LHCN-M2 (cell line): ENCODE measurements around the gene SP140. TPM values are rescaled to one million over a fixed set of nuclear protein-coding genes. Genes with fewer than 3 reads are reported as not detected.
"Not testable (repeated sequence)": the region's sequence is repeated elsewhere in the genome, so short reads cannot be mapped to it uniquely, and the experiment has no call there.

Source experiments
- DNase-seq: peaks from one replicate; pipeline ENCODE4 v3.0.0-alpha.2; 2012; ENCODE audit warnings: low read depth
- total RNA-seq: library from RNA; depleted of rRNA; stranded (reverse); fragments of >200 nt; gene quantifications from 2 replicates; pipeline ENCODE4 v1.2.3, GENCODE V29; 2014

SP140 gene
- total RNA-seq, 1 experiment from 2014 or later, result 0.34 TPM

DNA sequence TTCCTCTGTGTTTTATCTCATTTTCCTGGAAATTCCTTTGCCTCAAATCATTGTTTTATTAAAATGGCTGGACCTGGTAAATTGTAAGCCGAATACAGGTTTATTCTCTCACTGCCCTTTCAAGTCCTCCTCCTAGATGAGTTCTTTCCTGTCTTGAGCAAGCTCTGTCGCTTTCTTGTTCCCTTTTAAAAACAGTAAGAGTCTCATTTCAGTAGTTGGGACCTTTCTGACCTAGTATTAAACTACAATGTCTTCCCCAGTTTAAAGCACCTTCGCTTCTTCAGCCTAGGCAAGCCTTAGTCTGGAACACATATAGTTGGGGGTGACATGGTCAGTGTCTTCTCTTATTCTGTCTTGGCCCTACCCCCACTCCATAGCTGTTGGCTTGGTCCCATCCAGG is 60.5 kb downstream of the SP140 start:
- no peak for DNase-seq

DNA sequence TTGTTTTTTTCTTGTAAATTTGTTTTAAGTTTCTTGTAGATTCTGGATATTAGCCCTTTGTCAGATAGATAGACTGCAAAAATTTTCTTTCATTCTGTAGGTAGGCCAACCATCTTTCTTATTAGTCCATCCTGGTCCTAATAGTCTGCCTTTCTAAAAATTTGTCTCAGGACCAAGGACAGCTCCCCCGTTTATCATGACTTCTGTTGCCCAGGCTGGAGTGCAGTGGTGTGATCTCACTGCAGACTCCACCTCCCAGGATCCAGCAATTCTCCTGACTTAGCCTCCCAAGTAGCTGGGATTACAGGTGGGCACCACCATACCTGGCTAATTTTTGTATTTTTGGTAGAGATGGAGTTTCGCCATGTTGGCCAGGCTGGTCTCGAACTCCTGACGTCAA is 63.8 kb downstream of the SP140 start:
- DNase-seq, result peak; percentile 30

DNA sequence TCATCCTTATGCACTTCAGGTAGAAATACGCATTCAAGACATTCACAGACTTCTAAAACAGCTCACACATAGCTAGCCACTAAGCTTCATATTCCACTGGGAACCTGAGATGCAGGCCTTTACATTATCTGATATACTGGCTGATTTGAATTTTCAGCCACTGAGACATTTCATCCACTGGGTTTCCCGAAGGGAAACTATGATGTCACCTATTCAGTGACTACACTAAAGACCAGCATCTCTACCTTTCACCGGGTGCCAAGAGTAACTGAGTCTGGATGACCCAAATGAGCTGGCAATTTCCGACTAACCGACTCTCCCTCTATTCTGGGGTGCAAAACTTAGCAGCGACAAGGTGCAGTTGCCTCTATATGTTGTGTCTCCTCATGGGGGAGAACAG is 69.7 kb downstream of the SP140 start:
- DNase-seq, result no peak

DNA sequence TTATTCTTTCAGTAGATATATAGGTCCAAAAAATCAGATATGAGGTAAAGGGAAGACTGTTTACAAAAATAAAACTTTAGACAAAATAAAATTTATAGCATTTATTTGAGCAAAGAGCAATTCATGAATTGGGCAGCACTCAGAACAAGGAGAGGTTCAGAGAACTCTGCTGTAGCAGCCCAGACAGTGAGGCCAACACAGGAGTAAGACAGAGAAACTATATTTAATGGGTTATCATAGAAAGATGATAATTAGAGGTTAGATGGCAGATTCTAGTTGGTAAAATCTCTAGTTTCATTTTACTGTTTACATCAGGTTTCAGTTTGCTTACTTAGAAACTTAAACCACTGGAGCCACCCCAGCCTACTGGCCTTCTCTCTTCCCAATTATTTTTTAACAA is 71.4 kb downstream of the SP140 start:
- no peak for DNase-seq

DNA sequence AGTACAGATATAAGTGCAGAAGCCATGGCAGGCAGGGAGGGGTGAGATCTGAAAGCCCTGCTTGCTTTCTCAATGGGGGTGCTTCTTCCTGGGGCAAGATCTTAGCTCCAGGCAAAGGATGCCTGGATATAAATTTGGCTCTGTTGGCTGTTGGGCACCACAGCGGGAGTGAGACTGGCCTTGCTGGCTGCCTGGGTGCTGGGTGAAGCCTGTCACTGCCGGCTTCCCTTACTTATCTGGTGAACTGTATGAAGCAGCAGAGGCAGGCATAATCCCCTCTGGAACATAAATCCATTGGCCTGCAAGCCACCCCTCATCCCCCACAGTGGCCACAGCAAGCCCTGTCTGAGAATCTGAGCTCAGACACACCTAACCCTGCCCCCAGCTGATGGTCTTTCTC is 74.1 kb downstream of the SP140 start:
- DNase-seq, result no peak

DNA sequence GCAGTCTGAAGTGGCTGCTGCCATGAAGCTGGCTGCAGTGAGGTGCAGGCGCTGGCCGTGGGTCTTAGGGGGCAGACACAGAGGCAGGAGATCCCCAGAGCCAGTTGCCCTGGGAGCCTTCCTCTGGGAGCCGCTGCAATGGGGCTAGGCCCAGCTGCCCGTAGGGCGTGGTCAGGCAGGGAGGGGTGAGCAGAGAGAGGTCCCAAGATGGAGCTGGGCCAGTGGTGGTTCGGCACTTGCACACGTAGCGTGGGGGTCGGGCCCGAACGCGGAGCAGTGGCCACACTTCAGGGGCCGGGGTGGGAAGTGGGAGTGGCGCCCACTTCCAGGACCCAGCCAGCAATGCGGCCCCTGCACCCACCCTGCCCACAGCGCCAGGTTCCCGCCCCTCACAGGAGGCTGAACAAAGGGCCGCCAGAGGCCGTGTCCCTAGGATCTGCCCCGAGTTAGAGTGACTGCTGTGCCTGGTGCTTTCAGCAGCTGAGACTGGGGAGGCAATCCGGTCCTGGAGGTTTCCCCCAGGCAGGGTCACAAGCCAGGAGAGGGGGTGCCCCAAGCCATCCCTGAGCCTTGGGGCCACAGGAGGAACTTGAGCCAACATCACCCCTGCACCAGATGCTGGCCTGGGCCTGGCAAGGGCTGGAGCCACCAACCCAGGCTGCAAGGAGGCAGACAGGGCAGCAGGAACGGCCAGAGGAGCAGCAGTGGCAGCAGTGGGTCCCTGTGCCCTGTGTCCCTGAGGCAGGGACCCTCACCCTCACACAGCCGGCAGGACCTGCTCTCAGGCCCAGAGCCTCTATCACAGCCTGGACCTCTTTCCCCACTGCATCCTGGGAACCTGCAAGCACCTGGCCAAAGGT is 80.1 kb downstream of the SP140 start:
- no peak for DNase-seq

DNA sequence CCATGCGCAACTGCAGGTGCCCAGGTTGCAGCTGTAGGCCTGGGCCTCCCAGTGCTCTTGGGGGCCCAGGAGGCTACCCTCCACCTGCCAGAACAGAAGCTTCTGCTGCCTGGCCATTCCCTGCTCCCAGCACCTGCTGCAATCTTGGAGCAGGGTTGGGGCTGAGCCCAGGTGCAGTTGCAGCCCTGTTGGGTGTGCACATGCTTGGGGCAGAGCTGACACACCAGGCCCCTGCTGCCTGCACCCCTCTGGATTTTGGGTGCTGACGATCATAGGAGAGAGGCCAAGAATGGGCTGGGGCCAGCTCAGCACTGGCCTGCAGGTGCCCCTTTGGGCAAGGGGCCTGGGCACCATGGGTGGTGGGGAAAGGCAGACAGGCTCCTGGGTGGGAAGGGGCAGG is 80.9 kb downstream of the SP140 start:
- no peak for DNase-seq

DNA sequence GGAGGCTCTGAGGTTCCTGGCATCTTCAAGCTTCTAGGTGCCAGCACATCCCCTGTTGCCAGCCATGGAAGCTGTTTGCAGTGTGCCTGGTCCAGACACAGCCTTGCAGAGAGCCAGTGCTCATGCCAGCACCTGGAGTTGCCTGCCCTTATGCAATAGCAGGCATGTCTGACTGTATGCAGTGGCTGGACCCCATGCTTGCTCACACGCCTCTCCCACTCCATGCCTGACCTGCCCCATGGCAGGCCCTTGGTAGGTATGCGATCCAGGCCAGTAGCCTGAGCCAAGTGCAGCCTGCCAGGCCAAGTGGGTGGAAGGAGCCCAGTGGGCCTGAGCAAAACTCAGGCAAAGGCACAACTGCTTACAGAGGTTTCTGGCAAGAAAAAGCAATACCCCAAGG is 81.9 kb downstream of the SP140 start:
- no peak for DNase-seq

DNA sequence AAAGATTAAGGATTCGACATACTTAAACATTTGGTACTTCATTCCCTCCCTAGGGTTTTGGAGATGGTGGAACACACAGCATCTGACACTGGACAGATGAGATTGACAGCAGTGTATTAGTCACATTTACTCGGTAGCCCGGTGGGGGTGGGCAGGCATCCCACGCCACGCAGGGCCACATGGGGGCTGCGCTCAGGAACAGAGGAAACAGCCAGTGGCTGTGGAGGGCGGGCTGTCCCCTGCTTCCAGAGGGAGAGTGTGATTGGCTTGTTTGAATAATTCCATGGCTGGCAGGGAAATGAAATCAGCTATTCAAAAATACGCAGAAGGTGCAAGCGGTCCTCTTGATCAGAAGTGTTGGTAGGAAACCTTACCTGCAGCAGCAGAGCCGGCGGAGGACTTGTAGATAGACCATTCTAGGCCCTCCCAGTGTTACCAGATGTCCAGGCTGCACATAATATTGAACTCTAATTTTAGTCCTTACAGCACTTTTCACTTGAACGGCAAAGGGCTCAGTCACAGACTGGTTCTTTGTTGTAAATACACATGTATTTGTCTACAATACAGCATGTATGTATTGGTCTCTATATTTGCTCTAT is 83.0 kb downstream of the SP140 start:
- no peak for DNase-seq

DNA sequence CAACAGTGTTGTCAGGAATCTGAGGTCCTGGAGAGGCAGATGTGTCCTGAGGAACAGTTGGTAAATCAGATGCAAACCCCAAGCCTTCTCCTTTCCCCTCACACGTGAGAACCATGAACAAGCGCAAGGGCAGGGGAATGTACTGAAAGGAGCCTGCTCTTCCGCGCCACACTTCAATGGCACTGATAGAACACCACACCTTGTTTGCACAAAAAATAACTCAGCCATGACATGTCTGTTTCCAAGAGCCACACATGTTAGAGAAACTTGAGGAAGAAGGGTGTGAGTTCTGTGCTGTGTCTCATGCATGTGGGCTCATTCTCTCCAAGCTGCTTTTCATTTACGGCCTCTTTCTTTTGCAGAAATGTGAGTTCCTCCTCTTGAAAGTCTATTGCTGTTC is 85.3 kb downstream of the SP140 start:
- not testable (repeated sequence) for DNase-seq

DNA sequence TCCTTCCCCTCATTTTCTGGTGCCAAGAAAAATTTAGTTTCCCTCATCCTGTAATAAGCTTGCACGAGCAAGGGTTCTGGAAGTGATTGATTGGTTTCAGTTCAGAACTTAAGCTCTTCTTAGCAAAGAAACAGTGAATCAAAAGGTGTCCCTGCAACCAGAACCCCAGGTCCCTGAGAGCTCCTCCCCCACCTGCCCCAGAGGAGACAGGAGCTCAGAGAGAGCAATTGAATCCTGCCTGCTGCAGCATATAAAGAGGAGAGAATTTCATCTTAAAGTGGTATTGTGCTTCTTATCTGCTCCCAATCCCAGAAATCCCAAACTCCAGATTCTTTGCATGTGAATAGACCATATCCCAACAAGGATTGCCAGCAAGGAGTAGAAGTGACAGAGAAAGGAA is 86.1 kb downstream of the SP140 start:
- DNase-seq, result not testable (repeated sequence)

DNA sequence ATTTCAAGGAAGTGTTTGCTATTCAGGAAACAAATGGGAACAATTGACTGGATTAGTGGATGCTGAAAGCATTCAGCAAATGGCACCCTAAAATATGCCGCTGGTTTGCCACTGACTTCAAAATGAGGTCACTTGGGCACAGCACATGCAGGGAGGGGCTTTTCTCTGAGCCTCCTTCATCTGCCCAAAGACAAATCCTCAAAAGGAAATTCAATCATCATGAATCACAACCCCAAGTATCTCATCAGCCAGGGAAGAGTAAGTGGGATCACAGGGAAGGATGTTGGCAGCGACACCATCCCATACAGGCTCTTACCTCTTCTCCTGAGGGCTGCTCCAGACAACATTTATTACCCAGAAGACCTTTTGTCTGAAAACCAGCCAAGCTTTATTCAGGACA is 87.1 kb downstream of the SP140 start:
- peak; percentile 61 for DNase-seq

DNA sequence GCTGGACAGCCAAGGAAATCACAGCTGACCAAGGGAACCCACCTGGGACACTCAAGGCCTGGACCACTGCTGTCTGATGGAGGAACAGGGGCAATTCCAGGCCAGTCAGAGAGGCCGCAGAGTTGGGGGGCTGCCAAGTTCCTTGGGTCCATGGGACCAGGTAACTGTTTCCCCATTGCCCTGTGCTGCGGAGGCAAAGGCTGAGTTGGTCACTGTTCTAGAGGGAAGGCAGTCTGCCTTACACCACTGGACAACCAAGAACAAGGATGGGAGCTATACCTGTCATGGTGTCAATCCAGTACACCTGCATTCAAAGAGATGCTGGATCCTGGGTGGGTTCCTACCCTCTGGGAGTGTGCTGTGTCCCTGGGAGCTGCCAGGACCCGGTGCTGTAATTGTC is 91.8 kb downstream of the SP140 start:
- no peak for DNase-seq

DNA sequence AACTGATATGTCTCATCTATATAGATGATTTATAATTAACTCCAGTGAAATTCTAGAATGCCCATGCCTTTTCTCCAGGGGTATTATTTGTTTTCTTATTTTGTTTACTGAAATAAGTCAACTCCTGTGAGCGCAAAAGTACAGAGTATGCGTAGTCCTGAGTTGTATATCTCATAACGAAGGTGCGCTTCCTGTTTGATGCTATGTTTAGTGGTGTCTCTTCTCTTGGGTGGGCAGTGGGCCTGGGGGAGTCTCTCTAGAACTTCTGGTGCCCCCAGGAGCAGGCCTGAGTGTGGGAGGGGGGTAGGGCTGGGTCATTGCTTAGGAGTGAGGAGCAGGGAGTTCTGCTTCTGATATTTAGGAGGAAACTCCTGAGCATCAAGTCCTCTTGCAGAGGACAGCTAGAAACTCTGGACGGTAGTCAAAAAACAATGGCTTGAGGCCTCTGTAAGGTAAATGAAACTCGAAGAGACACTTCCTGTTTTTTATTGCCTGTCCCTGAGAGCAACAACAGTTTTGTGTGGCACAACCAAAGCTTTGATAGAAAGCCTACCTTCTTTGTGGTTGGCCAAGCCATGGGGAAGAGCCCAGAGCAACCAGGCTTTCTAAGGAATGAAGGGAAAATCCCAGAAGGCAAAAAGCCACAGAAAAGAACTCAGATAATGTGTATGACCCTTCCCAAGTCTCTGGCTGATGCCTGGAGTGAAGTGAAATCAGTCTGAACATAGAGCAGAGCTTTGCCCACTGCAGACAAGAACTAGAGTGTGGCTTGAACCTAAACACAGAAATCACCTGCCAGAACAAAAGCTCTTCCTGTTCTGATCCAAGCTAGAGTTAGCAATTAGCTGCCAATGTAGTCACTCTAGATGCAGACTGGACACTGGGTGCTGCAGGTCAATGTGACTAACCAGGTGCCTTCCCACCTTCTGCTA is 92.9 kb downstream of the SP140 start:
- DNase-seq, result no peak

DNA sequence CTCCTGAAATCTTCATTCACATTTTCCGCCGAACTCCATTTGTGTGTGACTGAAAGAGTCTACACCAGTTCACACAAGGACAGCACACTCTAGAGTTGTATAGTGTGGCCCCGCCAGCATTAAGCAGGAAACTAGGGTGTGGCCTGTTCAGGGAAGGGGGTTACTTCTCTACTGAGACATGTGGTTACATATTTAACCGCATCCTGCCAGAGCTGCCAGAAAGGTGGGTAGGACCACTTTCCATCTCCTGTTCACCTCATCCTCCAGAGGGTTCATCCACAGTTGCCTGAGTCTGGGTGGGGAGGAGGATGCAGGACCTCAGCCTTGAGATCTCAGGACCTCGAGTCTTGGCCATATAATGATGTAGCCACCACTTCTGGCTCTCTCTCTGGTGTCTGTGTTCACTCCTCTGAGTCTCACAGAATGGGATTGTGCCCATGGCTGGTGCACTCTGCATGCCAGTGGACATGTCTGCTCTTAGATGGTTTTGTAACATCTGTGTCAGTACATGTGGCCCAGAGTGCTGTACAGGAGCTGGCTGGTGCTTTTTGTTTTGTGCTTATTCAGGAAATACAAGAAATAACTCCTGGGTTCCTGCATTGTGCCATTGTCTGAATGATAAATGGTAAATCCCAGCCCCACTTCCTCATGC is 93.8 kb downstream of the SP140 start:
- DNase-seq, result no peak

DNA sequence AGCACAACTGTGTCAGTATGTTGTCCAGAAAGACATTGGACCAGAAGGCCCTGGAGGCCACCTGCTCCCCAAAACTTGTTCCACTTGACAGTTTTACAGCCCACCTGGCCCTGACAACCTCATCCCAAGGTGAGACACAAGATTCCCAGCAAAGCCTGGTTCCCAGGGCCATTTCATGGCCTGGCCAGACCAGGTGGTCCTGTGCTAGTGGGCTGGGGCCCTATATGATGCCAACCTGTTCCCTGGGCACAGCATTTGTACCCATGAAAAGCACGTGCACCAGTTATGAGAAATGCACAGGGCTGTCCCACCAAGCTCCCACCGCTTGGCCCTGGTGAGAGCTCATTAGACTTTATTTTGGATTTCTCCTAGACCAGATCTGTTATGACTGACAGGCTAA is 95.5 kb downstream of the SP140 start:
- DNase-seq, result no peak

DNA sequence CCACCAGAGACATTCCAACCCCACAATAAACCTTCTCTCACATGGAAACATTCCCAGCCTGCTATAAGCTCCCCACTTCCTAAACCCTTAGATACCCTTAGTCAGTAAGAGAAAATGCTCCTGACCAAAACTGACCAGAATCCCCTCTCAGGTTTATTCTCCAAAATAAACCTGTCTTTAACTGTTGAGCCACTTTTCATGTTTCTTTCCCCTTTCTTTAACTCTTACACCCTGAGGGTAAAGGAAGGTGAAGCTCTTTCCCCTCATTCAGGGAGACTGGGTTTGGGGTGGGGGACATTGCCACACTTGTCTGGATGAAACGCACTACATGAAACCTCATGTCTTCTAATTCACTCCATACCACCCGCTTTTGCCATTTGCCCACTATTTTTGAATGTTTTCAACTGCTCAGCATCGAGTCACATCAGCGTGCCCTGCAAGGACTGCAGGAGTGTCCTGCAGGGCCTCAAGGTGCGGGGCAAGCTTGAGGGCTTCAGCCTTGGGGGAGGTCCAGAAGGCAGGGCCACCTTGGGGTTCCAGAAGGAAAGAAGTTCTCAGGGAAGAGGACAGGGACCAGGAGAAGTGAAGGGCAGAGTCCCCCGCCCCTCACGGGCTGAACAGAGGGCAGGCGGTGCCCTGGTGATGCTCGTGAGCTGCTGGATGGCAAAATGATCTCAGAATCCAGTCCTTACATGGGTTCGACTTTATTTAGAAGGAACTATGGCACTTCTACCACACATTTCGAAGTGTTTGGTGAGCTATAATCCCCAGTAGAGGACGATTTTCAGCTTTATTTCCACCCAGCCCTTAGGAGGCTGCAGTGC is 97.2 kb downstream of the SP140 start:
- DNase-seq, result no peak

DNA sequence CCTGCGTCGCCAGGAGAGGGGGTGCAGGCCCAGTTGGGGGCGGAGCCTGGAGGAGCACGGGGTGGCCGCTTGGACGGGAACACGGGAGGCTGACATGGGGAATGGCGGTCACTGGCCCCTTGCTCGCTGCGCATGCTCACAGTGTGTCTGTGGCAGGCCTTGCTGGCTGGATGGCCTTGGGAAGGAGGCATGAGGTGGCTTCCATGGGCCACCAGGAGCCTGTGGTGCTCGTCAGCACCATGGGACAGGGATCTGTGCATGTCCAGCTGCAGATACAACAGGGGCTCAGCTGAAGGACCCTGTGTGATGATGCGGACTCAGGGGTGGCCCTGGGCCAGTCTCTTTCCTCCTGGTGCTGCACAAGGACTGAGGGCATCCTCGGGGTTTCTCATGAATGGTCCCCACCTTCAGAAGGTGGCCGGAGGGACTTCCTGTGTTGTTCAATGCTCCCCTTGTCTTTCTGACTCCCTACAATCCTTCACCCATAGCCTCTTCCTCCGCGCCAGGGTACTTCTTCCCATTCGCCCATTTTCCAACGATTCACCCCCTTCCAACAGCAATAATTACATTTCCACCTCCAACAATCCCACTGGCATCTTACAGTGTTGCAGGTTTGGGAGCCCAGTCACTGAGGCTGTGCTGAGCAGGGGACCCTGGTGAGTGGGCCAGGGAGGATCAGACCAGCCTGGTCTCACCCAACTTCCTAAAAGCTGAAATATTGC is 98.0 kb downstream of the SP140 start:
- no peak for DNase-seq

DNA sequence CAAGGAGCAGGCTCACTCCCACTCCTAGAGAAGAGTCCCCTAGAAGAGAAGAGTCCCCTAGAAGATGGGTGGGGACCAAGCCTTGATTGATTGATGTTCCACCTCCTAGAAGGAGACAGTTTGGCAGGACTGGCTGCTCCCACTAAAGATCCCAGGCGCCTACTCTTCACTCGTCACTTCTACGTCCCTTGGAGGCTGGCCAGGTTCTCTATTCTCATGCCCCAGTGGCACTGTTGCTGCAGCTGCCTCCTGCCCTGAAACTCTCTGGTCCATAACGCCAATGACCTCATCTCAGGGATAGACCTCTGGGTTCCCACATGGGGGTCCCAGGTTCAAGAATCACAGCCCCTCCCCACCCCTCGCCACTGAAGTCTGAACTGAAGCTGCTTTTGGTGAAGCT is 99.0 kb downstream of the SP140 start:
- DNase-seq, result no peak
